Chondrocyte (in vitro differentiated cells): ENCODE measurements around the gene AQP5. TPM values are rescaled to one million over a fixed set of nuclear protein-coding genes. Genes with fewer than 3 reads are reported as not detected.

ENCODE experiments used
- DNase-seq: peaks from one replicate; pipeline ENCODE4 v3.0.0; 2021; ENCODE audit warnings: mixed read lengths, low spot score
- H3K27ac Mint-ChIP-seq: one replicate; pipeline ENCODE4 v1.8.0; 2021; ENCODE audit warnings: mild to moderate bottlenecking, moderate library complexity, mixed read lengths; ENCODE audit not compliant: unreplicated experiment
- H3K27me3 Mint-ChIP-seq: 2 replicates; pipeline ENCODE4 v1.8.0; 2021; ENCODE audit warnings: low read depth, mixed read lengths
- H3K36me3 Mint-ChIP-seq: 2 replicates; pipeline ENCODE4 v1.8.0; 2021; ENCODE audit warnings: low read depth, mixed read lengths
- H3K4me1 Mint-ChIP-seq: 2 replicates; pipeline ENCODE4 v1.8.0; 2021; ENCODE audit warnings: low read depth, mild to moderate bottlenecking, mixed read lengths
- H3K4me3 Mint-ChIP-seq: one replicate; pipeline ENCODE4 v1.8.0; 2021; ENCODE audit warnings: mild to moderate bottlenecking, moderate library complexity, mixed read lengths; ENCODE audit not compliant: unreplicated experiment
- H3K9me3 Mint-ChIP-seq: 2 replicates; pipeline ENCODE4 v1.8.0; 2021; ENCODE audit warnings: low read depth, mixed read lengths
- total RNA-seq: library from RNA; stranded (reverse); gene quantifications from 3 replicates; pipeline ENCODE4 v1.2.1, GENCODE V29; 2021
- TF ChIP-seq, protein P1 (sequence below): fragments of 200-600 bp; sonication (generic); IDR thresholded peaks from 2 replicates; pipeline ENCODE4 v1.5.0; 2021; ENCODE audit warnings: antibody characterized with exemption, mild to moderate bottlenecking, moderate library complexity

Gene AQP5
- total RNA-seq, 1 donor from 2014 or later: 0.20 TPM

DNA sequence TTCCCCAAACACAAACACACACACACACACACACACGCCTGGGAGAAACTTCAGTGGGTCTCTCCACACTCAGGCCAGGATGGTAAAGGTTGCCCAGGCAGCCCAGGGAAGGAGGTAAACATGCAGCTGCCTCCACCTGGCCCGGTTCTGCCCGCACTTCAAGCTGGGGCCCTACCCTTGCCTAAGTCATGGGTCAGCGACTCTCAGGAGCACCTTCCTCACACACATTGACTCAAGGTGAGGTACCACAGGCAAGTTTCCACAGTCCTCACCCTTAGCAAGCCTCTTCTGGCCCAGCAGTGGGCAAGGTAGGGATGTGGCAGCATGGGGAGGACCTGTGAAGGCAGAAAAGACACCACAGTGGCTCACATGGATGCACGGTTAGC lies 43.9 kb upstream of the AQP5 start:
- TF ChIP-seq, protein P1, sequence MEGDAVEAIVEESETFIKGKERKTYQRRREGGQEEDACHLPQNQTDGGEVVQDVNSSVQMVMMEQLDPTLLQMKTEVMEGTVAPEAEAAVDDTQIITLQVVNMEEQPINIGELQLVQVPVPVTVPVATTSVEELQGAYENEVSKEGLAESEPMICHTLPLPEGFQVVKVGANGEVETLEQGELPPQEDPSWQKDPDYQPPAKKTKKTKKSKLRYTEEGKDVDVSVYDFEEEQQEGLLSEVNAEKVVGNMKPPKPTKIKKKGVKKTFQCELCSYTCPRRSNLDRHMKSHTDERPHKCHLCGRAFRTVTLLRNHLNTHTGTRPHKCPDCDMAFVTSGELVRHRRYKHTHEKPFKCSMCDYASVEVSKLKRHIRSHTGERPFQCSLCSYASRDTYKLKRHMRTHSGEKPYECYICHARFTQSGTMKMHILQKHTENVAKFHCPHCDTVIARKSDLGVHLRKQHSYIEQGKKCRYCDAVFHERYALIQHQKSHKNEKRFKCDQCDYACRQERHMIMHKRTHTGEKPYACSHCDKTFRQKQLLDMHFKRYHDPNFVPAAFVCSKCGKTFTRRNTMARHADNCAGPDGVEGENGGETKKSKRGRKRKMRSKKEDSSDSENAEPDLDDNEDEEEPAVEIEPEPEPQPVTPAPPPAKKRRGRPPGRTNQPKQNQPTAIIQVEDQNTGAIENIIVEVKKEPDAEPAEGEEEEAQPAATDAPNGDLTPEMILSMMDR: no peak
- Mint-ChIP-seq H3K27me3 (no peaks in the 10 kb centered on the region), H3K4me1 (peaks cover 5% of the 10 kb centered on the region), H3K9me3 (no peaks in the 10 kb centered on the region), H3K4me3 (no peak overlapping the region), H3K27ac (no peak overlapping the region), H3K36me3 (no peaks in the 10 kb centered on the region)
- no peak for DNase-seq

- H3K27ac Mint-ChIP-seq: no peak overlapping the region
- H3K27me3 Mint-ChIP-seq: no peaks in the 10 kb centered on the region
- H3K9me3 Mint-ChIP-seq: no peaks in the 10 kb centered on the region
Observed at GRCh38 chr12:49920241-49920914, 41.3 kb upstream of the AQP5 start.

DNA sequence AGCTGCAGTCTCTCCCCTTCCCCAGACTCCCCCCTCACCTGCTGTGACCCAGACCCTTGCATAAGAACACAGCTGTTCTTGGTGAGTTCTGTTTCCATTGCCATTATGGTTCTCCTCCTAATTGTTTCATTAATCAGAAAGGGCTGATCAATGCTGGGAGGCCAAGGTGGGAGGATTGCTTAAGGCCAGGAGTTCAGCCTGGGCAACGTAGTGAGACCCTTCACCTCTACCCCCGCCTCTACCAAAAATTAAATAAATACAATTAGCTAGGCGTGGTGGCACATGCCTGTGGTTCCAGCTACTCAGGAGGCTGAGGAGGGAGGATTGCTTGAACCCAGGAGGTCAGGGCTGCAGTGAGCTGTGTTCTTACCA lies 40.8 kb upstream of the AQP5 start:
- TF ChIP-seq, protein P1: no peak
- Mint-ChIP-seq H3K4me1 (peaks cover 2% of the 10 kb centered on the region), H3K27me3 (no peaks in the 10 kb centered on the region), H3K27ac (no peak overlapping the region), H3K4me3 (no peak overlapping the region), H3K9me3 (no peaks in the 10 kb centered on the region), H3K36me3 (no peaks in the 10 kb centered on the region)
- DNase-seq: no peak

More at GRCh38 chr12:49920241-49920914, 41.3 kb upstream of the AQP5 start:
- no peak for DNase-seq
- TF ChIP-seq, protein P1: no peak
- H3K36me3 Mint-ChIP-seq: no peaks in the 10 kb centered on the region
- peaks cover 2% of the 10 kb centered on the region for H3K4me1 Mint-ChIP-seq
- no peak overlapping the region for H3K4me3 Mint-ChIP-seq

DNA sequence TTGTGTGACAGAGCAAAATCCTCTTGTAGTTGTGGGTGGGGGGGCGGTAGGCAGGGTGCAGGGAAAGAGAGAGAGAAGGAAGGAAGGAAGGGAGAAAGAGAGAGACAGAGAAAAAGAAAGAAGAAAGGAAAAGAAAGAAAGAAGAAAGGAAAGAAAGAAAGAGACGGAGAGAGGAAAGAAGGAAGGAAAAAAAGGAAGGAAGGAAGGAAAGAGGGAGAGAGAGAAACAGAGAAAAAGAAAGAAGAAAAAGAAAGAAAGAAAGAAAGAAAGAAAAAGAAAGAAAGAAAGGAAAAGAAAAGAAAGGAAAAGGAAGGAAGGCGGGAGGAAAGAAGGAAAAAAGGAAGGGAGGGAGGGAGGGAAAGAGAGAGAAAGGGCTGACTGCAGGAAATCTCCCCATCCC lies 40.4 kb upstream of the AQP5 start:
- no peaks in the 10 kb centered on the region for H3K36me3 Mint-ChIP-seq
- TF ChIP-seq, protein P1: no peak
- peaks cover 2% of the 10 kb centered on the region for H3K4me1 Mint-ChIP-seq
- H3K27me3 Mint-ChIP-seq: no peaks in the 10 kb centered on the region
- DNase-seq: no peak
- H3K27ac Mint-ChIP-seq: no peak overlapping the region
- no peaks in the 10 kb centered on the region for H3K9me3 Mint-ChIP-seq
- H3K4me3 Mint-ChIP-seq: no peak overlapping the region

DNA sequence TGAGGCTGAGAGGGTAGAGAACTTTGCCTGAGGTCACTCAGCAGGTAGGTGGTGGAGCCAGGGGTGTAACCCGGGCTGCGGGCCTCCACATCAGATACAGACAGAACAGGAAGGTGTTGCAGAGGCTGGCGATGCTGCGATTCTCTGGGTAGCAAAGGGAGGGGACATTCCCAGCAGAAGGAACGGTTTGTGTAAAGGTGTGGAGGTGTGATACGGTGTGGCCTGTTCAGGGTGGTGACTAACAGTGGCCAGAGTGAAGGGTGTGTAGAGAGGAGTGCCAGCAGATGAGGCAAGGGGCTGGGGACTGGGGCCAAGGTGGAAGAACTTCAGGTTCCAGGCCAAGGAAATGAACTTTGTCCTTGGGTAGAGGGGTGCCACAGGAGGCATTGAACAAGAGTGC lies 39.7 kb upstream of the AQP5 start:
- H3K36me3 Mint-ChIP-seq: no peaks in the 10 kb centered on the region
- H3K4me1 Mint-ChIP-seq: peaks cover 2% of the 10 kb centered on the region
- H3K4me3 Mint-ChIP-seq: no peak overlapping the region
- no peaks in the 10 kb centered on the region for H3K9me3 Mint-ChIP-seq
- DNase-seq: peak; percentile 39
- no peak overlapping the region for H3K27ac Mint-ChIP-seq
- TF ChIP-seq, protein P1: no peak
- no peaks in the 10 kb centered on the region for H3K27me3 Mint-ChIP-seq
